RWPE1 (cell line): Measurements from ENCODE around the gene MUC4.
"Not testable (repeated sequence)": the region's sequence is repeated elsewhere in the genome, so short reads cannot be mapped to it uniquely, and the experiment has no call there.

Experiments used
- CTCF ChIA-PET: fragments of 350-600 bp; sonication (Branson Sonifier 250); formaldehyde crosslinking; extraction: SDS; loops from one replicate; lab custom pipeline; 2021; lab: Yijun Ruan, JAX
- POLR2A ChIA-PET: fragments of 400-600 bp; formaldehyde crosslinking; extraction: SDS; loops from one replicate; lab custom pipeline; 2020; ENCODE audit warnings: antibody characterized with exemption; ENCODE audit not compliant: low non-redundant PET; lab: Yijun Ruan, JAX
- DNase-seq: peaks from one replicate; pipeline ENCODE4 v3.0.0; 2012; ENCODE audit warnings: low spot score
- H3K27ac ChIP-seq: fragments of 450-650 bp; 2 replicates; pipeline ENCODE4 v1.5.1; 2017
- TF ChIP-seq, protein P1 (sequence below): fragments of 450-650 bp; conservative IDR thresholded peaks from 2 replicates; pipeline ENCODE4 v1.5.1; 2017; ENCODE audit warnings: low read depth, mild to moderate bottlenecking

Gene MUC4

DNA sequence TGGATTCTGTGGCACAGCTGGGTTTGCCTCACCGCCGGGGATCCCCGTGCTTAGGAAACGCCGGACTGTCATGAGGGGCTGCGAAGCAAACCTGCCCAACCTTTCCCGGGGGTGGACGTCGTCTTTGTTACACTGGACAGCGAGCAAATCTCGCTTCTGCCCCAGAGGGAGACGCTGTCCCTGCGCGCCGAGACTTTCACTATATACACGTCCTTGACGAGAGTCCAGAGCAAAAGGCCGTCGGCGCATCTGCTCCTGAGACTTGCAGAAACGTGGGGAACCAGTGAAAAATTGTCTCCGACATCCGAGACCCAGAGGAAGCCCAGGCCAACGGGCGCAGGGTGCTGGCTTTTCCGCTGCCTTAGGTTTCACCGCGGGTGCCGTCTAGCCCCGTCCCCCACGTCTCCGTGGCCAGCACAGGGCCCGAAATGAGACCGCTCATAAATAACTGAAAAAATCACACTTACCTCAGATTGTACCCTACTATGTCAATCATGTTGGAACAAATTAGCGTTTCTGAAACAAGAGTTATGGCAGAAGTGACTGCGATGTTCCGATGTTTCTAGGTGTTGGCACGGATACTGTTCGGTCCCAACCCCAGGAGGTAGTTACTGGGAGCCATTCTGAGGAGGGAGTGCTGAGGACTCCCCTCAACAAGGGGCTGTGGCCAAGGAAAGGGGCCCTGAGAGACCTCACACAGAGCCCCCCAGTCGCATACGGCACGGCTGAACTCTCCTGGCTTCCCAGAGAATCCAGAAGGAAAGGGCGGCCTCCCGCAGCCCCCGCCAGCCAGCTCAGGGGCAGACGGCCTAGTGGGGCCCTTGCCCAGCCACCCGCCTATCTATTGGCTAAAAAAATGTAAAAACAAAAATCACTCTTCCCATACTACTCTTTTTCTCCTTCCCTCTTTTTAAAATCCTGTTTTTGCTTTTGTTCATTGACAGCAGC, 14.4 kb upstream of the MUC4 start:
- CTCF ChIA-PET: interaction anchor here (0.7 kb wide), 1 partner anchor 104 kb away, joined by 4 read pairs; no protein-coding TSS in a partner anchor
- POLR2A ChIA-PET: no interaction called here
- TF ChIP-seq, protein P1, sequence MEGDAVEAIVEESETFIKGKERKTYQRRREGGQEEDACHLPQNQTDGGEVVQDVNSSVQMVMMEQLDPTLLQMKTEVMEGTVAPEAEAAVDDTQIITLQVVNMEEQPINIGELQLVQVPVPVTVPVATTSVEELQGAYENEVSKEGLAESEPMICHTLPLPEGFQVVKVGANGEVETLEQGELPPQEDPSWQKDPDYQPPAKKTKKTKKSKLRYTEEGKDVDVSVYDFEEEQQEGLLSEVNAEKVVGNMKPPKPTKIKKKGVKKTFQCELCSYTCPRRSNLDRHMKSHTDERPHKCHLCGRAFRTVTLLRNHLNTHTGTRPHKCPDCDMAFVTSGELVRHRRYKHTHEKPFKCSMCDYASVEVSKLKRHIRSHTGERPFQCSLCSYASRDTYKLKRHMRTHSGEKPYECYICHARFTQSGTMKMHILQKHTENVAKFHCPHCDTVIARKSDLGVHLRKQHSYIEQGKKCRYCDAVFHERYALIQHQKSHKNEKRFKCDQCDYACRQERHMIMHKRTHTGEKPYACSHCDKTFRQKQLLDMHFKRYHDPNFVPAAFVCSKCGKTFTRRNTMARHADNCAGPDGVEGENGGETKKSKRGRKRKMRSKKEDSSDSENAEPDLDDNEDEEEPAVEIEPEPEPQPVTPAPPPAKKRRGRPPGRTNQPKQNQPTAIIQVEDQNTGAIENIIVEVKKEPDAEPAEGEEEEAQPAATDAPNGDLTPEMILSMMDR: no peak
- H3K27ac ChIP-seq: no peak overlapping the region
- no peak for DNase-seq

DNA sequence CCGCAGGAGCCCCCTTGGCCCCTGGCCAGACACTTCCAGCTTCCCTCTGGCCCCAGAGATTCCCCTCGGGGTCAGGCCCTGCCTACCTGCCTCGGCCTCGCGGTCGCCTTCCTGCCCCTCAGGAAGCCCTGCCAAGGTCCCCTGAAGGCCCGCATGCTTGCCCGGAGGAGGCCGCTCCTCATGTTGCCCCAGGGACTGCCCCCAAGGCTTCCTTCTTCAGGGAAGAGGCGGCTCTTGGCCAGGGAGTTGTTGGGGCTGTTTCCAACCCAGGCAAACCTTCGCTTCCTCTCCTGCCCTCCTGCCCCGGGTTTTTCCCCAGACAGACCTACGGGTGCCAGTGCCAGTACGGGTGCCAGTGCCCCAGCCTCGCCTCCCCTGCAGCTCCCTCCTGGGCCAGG, 13.5 kb upstream of the MUC4 start:
- ChIA-PET CTCF (interaction anchor here (0.7 kb wide), 1 partner anchor 103 kb away, joined by 4 read pairs; no protein-coding TSS in a partner anchor), POLR2A (no interaction called here)
- H3K27ac ChIP-seq: no peak overlapping the region
- TF ChIP-seq, protein P1: no peak
- no peak for DNase-seq

DNA sequence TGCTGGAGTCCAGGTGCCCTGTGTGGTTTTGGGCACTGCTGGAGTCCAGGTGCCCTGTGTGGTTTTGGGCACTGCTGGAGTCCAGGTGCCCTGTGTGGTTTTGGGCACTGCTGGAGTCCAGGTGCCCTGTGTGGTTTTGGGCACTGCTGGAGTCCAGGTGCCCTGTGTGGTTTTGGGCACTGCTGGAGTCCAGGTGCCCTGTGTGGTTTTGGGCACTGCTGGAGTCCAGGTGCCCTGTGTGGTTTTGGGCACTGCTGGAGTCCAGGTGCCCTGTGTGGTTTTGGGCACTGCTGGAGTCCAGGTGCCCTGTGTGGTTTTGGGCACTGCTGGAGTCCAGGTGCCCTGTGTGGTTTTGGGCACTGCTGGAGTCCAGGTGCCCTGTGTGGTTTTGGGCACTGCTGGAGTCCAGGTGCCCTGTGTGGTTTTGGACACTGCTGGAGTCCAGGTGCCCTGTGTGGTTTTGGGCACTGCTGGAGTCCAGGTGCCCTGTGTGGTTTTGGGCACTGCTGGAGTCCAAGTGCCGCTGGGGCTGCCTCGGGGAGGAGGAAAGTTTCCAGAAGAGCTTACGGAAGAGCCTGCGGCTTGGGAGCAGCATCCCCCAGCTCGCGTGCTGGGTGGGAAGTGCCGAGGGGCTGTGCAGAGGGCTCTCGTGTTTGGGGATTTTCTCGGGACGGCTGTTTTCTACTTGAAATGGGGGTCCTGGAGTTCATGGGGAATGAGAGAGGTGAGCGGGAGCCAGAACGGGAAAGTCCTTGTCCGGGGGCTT, 12.9 kb upstream of the MUC4 start:
- CTCF ChIA-PET, H3K27ac ChIP-seq, POLR2A ChIA-PET, DNase-seq: not testable (repeated sequence)

DNA sequence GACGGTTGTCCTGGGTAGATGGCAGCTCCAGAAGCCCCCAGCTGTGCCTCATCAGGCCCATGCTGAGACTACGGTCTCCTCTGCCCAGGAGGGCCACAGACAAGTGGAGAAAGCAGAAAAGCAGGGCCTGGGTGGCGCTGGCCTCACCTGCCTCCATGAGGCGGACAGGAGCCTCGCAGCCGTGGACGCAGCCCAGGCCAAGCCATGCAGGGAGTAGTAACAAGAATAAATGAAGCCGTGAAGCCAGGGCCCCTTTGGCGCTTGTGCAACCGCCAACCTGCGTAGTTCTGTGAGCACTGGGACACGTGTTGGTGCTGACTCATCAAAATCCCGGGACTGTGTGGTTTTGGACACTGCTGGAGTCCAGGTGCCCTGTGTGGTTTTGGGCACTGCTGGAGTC, 12.3 kb upstream of the MUC4 start:
- H3K27ac ChIP-seq: no peak overlapping the region
- CTCF ChIA-PET: no interaction called here
- DNase-seq: peak; percentile 65
- POLR2A ChIA-PET: no interaction called here
- TF ChIP-seq, protein P1: no peak

DNA sequence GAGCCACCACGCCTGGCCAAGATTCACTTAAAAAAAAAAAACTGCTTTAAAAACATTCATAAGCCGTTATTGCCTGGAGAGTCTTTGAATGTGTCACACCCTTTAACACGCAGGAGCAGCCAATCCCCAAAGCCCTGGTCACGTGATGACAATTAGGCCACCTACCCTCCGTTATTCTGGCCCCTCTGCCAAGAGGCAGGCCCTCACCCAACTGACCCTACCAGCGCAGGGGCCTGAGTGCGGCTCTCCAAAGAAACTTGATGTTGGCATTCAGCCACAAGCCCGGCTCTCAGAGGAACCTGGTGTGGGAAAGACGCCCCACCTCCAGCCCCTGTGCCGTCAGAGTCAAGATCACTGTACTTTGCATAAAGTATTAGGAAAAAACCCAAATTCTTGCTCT, 11.6 kb upstream of the MUC4 start:
- DNase-seq: no peak
- ChIA-PET CTCF (interaction anchor here (0.7 kb wide), 1 partner anchor 63 kb away, joined by 3 read pairs; no protein-coding TSS in a partner anchor), POLR2A (no interaction called here)
- H3K27ac ChIP-seq: no peak overlapping the region
- TF ChIP-seq, protein P1: no peak

DNA sequence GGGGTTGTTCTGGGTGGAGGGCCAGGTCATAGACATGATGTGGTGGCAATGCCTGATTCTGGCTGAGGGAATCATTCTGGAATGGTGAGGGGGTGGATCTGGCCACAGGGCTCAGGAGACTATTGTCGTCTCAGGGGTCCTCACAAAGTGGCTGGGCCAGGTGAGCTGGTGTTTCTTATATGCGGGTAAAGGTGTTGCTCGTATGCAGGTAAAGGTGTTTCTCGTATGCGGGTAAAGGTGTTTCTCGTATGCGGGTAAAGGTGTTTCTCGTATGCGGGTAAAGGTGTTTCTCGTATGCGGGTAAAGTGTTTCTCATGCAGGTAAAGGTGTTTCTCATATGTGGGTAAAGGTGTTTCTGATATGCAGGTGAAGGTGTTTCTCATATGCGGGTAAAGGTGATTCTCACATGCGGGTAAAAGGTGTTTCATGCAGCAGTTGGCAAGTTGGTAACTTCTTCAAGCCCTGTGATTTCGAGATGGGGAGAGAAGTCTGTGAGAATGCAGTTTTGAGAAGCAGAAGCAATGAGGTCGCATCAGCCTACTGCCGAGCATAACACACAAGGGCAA, 10.5 kb upstream of the MUC4 start:
- H3K27ac ChIP-seq: no peak overlapping the region
- TF ChIP-seq, protein P1: no peak
- ChIA-PET POLR2A (no interaction called here), CTCF (no interaction called here)
- DNase-seq: no peak
